K562 (cell line): Measurements from ENCODE around the gene GLT8D2. TPM values are rescaled to one million over a fixed set of nuclear protein-coding genes. Genes with fewer than 3 reads are reported as not detected.

Experiments
- ATAC-seq: fragments of 200-7000 bp; cut with Tn5 transposase; 3 replicates; pipeline ENCODE4 v1.9.1; 2020; ENCODE audit warnings: moderate library complexity
- BruUV-seq: library from RNA; stranded (reverse); fragments of 400-500 nt; replicated peaks from 2 replicates; lab custom pipeline; 2021; lab: Mats Ljungman, UMichigan
- CTCF ChIA-PET: fragments of 300-600 bp; formaldehyde crosslinking; extraction: SDS; loops from one replicate; lab custom pipeline; 2021; ENCODE audit warnings: low intra/inter-chr PET ratio; lab: Yijun Ruan, JAX
- POLR2A ChIA-PET: fragments of 300-600, 350-650 bp; sonication (Branson Sonifier 250); formaldehyde crosslinking; extraction: SDS; loops from one replicate; lab custom pipeline; 2021; ENCODE audit warnings: antibody characterized with exemption, inconsistent platforms; lab: Yijun Ruan, JAX
- DNase-seq, 4 experiments: peaks; one replicate each; pipeline versions ENCODE4 v3.0.0 to v3.0.0-alpha.2; 2011 to 2018; ENCODE audit warnings: low spot score in 3 of 4, mixed read lengths in 3 of 4; ENCODE audit errors: extremely low read depth in 1 of 4
- FAIRE-seq: peaks from 2 replicates; lab custom pipeline; 2011; peaks lifted over from hg19 to GRCh38; lab: Jason Lieb, UNC
- H2AFZ ChIP-seq: 2 replicates; pipeline ENCODE4 v1.6.0; 2011; ENCODE audit warnings: low read depth, low read length, control low read depth, inconsistent platforms
- H3K27ac ChIP-seq: fragments of 200-600 bp; 3 replicates; pipeline ENCODE4 v1.8.0; 2011; ENCODE audit warnings: low read depth, mild to moderate bottlenecking, control low read depth, inconsistent platforms, low read length, moderate library complexity, mixed read lengths; ENCODE audit errors: extremely low read depth
- H3K27me3 ChIP-seq, 2 experiments: fragments of 300-600 bp in 1 of 2; 2 replicates in 1 of 2; 3 replicates in 1 of 2; pipeline versions ENCODE4 v1.6.0 to v1.8.0; 2011; ENCODE audit warnings: inconsistent platforms in 2 of 2, low read length in 2 of 2, mild to moderate bottlenecking in 1 of 2, mixed read lengths in 1 of 2, moderate library complexity in 1 of 2; ENCODE audit not compliant: control insufficient read depth in 2 of 2, insufficient read depth in 2 of 2
- H3K36me3 ChIP-seq: fragments of 300-600 bp; 3 replicates; pipeline ENCODE4 v1.8.0; 2011; ENCODE audit warnings: mild to moderate bottlenecking, low read length, inconsistent platforms; ENCODE audit not compliant: control insufficient read depth, insufficient read depth
- H3K4me1 ChIP-seq, 2 experiments: fragments of 200-600 bp in 1 of 2; replicated peaks in 1 of 2; 2 replicates in 1 of 2; 3 replicates in 1 of 2; pipeline versions ENCODE4 v1.5.1 to v1.8.0; 2011; ENCODE audit warnings: inconsistent platforms in 2 of 2, low read length in 2 of 2, mild to moderate bottlenecking in 1 of 2, mixed read lengths in 1 of 2, moderate library complexity in 1 of 2; ENCODE audit not compliant: control insufficient read depth in 2 of 2, insufficient read depth in 2 of 2
- H3K4me2 ChIP-seq: 2 replicates; pipeline ENCODE4 v1.6.1; 2011; ENCODE audit warnings: low read length, control low read depth, inconsistent platforms, mixed read lengths; ENCODE audit not compliant: insufficient read depth
- H3K4me3 ChIP-seq: fragments of 200-600 bp; sonication (generic), shearing (Covaris generic); 2 replicates; pipeline ENCODE4 v1.5.1; 2016; ENCODE audit warnings: control low read depth, inconsistent platforms
- H3K79me2 ChIP-seq: fragments of 200-600 bp; 3 replicates; pipeline ENCODE4 v1.8.0; 2011; ENCODE audit warnings: low read length, inconsistent platforms; ENCODE audit not compliant: control insufficient read depth, insufficient read depth
- H3K9ac ChIP-seq, 2 experiments: 2 replicates each; pipeline versions ENCODE4 v1.6.0 to v1.6.1; 2011; ENCODE audit warnings: low read depth in 2 of 2, low read length in 2 of 2, control low read depth in 1 of 2, inconsistent platforms in 1 of 2, mild to moderate bottlenecking in 1 of 2, mixed read lengths in 1 of 2; ENCODE audit not compliant: insufficient read depth in 1 of 2
- H3K9me1 ChIP-seq: one replicate; pipeline ENCODE4 v1.6.0; 2011; ENCODE audit warnings: inconsistent platforms, mild to moderate bottlenecking, low read length, moderate library complexity; ENCODE audit not compliant: control insufficient read depth, insufficient read depth
- H3K9me3 ChIP-seq: replicated peaks from 2 replicates; pipeline ENCODE4 v1.5.1; 2011; ENCODE audit warnings: low read depth, low read length, inconsistent platforms; ENCODE audit not compliant: control insufficient read depth, insufficient read depth
- H4K20me1 ChIP-seq: replicated peaks from 2 replicates; pipeline ENCODE4 v1.6.1; 2011; ENCODE audit warnings: low read length, inconsistent platforms, mixed read lengths; ENCODE audit not compliant: control insufficient read depth, insufficient read depth
- DEAF1 ChIP-seq: fragments of 450-650 bp; formaldehyde crosslinking; IDR thresholded peaks from 2 replicates; pipeline ENCODE4 v1.4.0; 2020; ENCODE audit warnings: mild to moderate bottlenecking, moderate library complexity
- FOXA1 ChIP-seq: fragments of 450-650 bp; IDR thresholded peaks from 2 replicates; pipeline ENCODE4 v1.6.1; 2016; ENCODE audit warnings: mild to moderate bottlenecking, borderline replicate concordance
- FOXP1 ChIP-seq: sonication (generic); formaldehyde crosslinking; IDR thresholded peaks from 2 replicates; pipeline ENCODE4 v1.8.0; 2022; ENCODE audit warnings: mild to moderate bottlenecking, missing genetic modification reagents
- HES1 ChIP-seq: fragments of 450-650 bp; IDR thresholded peaks from 2 replicates; pipeline ENCODE4 v1.6.1; 2016; ENCODE audit warnings: low read depth, mild to moderate bottlenecking, moderate library complexity
- HMGN3 ChIP-seq: IDR thresholded peaks from 2 replicates; pipeline ENCODE4 v1.6.1; 2011; ENCODE audit warnings: borderline replicate concordance, low read depth, mild to moderate bottlenecking, mixed read lengths, low read length; ENCODE audit not compliant: insufficient read length; ENCODE audit errors: extremely low read depth
- LEF1 ChIP-seq: fragments of 450-650 bp; IDR thresholded peaks from 2 replicates; pipeline ENCODE4 v1.6.1; 2016; ENCODE audit warnings: mild to moderate bottlenecking
- NR4A1 ChIP-seq, 2 experiments: fragments of 250-450 bp in 1 of 2; fragments of 450-650 bp in 1 of 2; sonication (Bioruptor Pico) in 1 of 2; IDR thresholded peaks; 2 replicates each; pipeline versions ENCODE4 v1.4.0 to v1.6.1; 2016 to 2020; ENCODE audit warnings: mild to moderate bottlenecking in 2 of 2, missing compliant biosample characterization in 1 of 2, missing genetic modification characterization in 1 of 2, moderate library complexity in 1 of 2
- RB1 ChIP-seq: fragments of 450-650 bp; IDR thresholded peaks from 2 replicates; pipeline ENCODE4 v1.6.1; 2017; ENCODE audit warnings: low read depth, mild to moderate bottlenecking
- SAFB ChIP-seq: fragments of 200-400 bp; formaldehyde crosslinking; IDR thresholded peaks from 2 replicates; pipeline ENCODE4 v1.6.1; 2017; ENCODE audit warnings: low read depth, low read length, borderline replicate concordance
- WHSC1 ChIP-seq: IDR thresholded peaks from one replicate; pipeline ENCODE4 v1.6.1; 2012; ENCODE audit warnings: low read length, control low read depth, inconsistent platforms
- ZBTB5 ChIP-seq: fragments of 450-650 bp; IDR thresholded peaks from 2 replicates; pipeline ENCODE4 v1.6.1; 2017; ENCODE audit warnings: antibody characterized with exemption
- ZNF655 ChIP-seq: fragments of 250-450 bp; sonication (Bioruptor Pico); IDR thresholded peaks from 2 replicates; pipeline ENCODE4 v1.5.0; 2021
- WGBS: fragments of 100-300 bp; shearing (Covaris generic); methylation state at CpG from one replicate; pipeline ENCODE4 v1.1.6; 2016; ENCODE audit warnings: low coverage, mixed read lengths; ENCODE audit not compliant: insufficient coverage; ENCODE audit errors: missing lambda C conversion rate; 5-methylcytosine and 5-hydroxymethylcytosine counted together
- in situ Hi-C: fragments of 300-500 bp; cut with MboI; formaldehyde crosslinking; loops from 4 replicates; pipeline ENCODE4 v1.15.0; 2018; ENCODE audit warnings: inconsistent platforms, mixed read lengths
- intact Hi-C: fragments of 100-400 bp; cut with micrococcal nuclease; formaldehyde crosslinking; loops from 2 replicates; pipeline ENCODE4 v1.14.2; 2022
- polyA plus RNA-seq, 8 experiments: library from polyadenylated mRNA; depleted of rRNA in 4 of 8; stranded (reverse) in 5 of 8; unstranded in 3 of 8; fragments of >200 nt; fragmentation: Nextera tagmentation in 2 of 8; fragmentation: Illumina TruSeq in 1 of 8; extraction: Ambion mirVana in 2 of 8; extraction: Trizol in 1 of 8; gene quantifications; 2 replicates each; pipeline versions ENCODE4 v1.2.1 to v1.2.3, GENCODE V29; 2011 to 2014; ENCODE audit warnings: inconsistent platforms in 1 of 8, missing spikeins in 1 of 8
- total RNA-seq, 7 experiments: library from RNA; depleted of rRNA in 6 of 7; stranded (reverse); fragments of >200 nt in 6 of 7; fragmentation: Illumina TruSeq in 2 of 7; extraction: Trizol in 2 of 7; gene quantifications; 2 replicates each; pipeline versions ENCODE4 v1.2.1 to v1.2.3, GENCODE V29; 2011 to 2021; ENCODE audit warnings: low replicate concordance in 1 of 7

GLT8D2 gene
- total and polyA plus RNA-seq, 9 of the 15 experiments (the other 6 are each of a cell fraction or from before 2014, with no cell fraction given), result 0.18 to 0.27 (median 0.18) TPM; not detected in 6

GRCh38 chr12:104056419-104056972 is 6.5 kb upstream of the GLT8D2 start:
- Histone ChIP-seq H3K4me1 (no peaks in the 10 kb centered on the region), H3K4me2 (no peak overlapping the region)
- TF ChIP-seq RB1 (no peak), SAFB (no peak), LEF1 (no peak), HES1 (no peak), HMGN3 (no peak), WHSC1 (no peak), ZBTB5 (no peak), NR4A1 (CRISPR knock-in tag; IDR thresholded peaks at IDR 0.05) (no peak), NR4A1 (tag; IDR thresholded peaks at IDR 0.05) (no peak), DEAF1 (CRISPR knock-in tag) (no peak), FOXP1 (CRISPR knock-in tag) (no peak), ZNF655 (CRISPR knock-in tag) (no peak), FOXA1 (no peak)
- TF ChIP-seq, all 486 proteins: peak for 0
- ATAC-seq, result no peak
- no peak for DNase-seq
- Histone ChIP-seq H3K27me3 (peaks cover 16 to 25% of the 10 kb centered on the region in 2 experiments; a peak in 4 of 5 replicates), H3K9me1 (no peaks in the 10 kb centered on the region), H4K20me1 (no peaks in the 10 kb centered on the region), H3K27ac (no peak overlapping the region), H2AFZ (no peak overlapping the region), H3K9me3 (no peaks in the 10 kb centered on the region; the same call in 1 of the 2 replicates), H3K36me3 (no peaks in the 10 kb centered on the region), H3K4me3 (no peak overlapping the region), H3K9ac (no peak overlapping the region), H3K79me2 (no peaks in the 10 kb centered on the region)
- WGBS, result 3% methylated on average over 4 of the region's 4 CpGs
- in situ Hi-C loops, result no loop called here
- intact Hi-C loops, result loop anchor here (5.0 to 10.0 kb wide), 2 partner anchors 174 to 298 kb away; no protein-coding TSS in a partner anchor
- BruUV-seq, result no TSS peak
- POLR2A ChIA-PET, result interaction anchor here (0.7 kb wide), 1 partner anchor 10 kb away, joined by 3 read pairs; no protein-coding TSS in a partner anchor
- CTCF ChIA-PET, result no interaction called here
- FAIRE-seq, result no peak
